Osteocyte (in vitro differentiated cells): ENCODE measurements around the gene SDSL. TPM values are rescaled to one million over a fixed set of nuclear protein-coding genes. Genes with fewer than 3 reads are reported as not detected.

ENCODE experiments used
- DNase-seq: peaks from one replicate; pipeline ENCODE4 v3.0.0; 2021; ENCODE audit warnings: mixed read lengths; ENCODE audit not compliant: unreplicated experiment; ENCODE audit errors: extremely low spot score
- H3K27ac Mint-ChIP-seq: one replicate; pipeline ENCODE4 v1.8.0; 2021; ENCODE audit warnings: mild to moderate bottlenecking, mixed read lengths; ENCODE audit not compliant: unreplicated experiment
- H3K27me3 Mint-ChIP-seq: one replicate; pipeline ENCODE4 v1.8.0; 2021; ENCODE audit warnings: mixed read lengths; ENCODE audit not compliant: unreplicated experiment
- H3K36me3 Mint-ChIP-seq: one replicate; pipeline ENCODE4 v1.8.0; 2021; ENCODE audit warnings: mixed read lengths; ENCODE audit not compliant: unreplicated experiment
- H3K4me1 Mint-ChIP-seq: one replicate; pipeline ENCODE4 v1.8.0; 2021; ENCODE audit warnings: mixed read lengths; ENCODE audit not compliant: unreplicated experiment
- H3K4me3 Mint-ChIP-seq: one replicate; pipeline ENCODE4 v1.8.0; 2021; ENCODE audit warnings: mild to moderate bottlenecking, moderate library complexity, mixed read lengths; ENCODE audit not compliant: unreplicated experiment
- H3K9me3 Mint-ChIP-seq: one replicate; pipeline ENCODE4 v1.8.0; 2021; ENCODE audit warnings: mixed read lengths; ENCODE audit not compliant: unreplicated experiment
- total RNA-seq: library from RNA; stranded (reverse); gene quantifications from 2 replicates; pipeline ENCODE4 v1.2.1, GENCODE V29; 2021
- TF ChIP-seq, protein P1 (sequence below): fragments of 200-600 bp; sonication (generic); IDR thresholded peaks from 2 replicates; pipeline ENCODE4 v1.5.0; 2021; ENCODE audit warnings: antibody characterized with exemption, mild to moderate bottlenecking, moderate library complexity

SDSL gene
- total RNA-seq, 1 donor from 2014 or later = 6.2 TPM

DNA sequence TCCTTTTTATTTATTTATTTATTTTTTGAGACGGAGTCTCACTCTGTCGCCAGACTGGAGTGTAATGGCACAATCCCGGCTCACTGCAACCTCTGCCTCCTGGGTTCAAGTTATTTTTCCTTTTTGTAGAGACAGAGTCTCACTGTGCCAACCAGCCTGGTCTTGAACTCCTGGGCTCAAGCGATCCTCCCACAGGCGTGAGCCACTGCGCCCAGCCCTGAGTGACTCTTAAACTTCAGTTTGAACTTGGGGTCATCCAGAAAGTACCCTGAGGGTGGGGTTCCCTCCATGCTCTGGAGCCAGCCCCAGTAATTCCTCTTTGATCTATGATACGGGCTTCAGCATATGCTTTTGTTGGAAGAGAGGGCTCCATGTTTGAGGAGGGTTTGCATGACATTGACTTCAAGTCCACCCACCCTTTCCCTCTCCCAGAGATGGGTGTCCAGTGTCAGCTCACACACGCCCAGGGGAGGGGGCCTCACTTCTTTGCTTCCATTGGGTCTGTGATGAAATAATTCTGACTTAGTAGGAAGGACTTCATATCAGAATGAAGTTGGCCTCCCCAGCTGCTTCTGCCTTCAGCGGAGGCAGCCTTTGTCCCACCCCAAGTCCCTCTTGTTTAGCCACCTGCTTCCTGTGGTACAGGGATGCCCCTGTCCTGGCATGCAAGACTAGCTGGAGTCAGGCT, 30.4 kb upstream of the SDSL start:
- TF ChIP-seq, protein P1, sequence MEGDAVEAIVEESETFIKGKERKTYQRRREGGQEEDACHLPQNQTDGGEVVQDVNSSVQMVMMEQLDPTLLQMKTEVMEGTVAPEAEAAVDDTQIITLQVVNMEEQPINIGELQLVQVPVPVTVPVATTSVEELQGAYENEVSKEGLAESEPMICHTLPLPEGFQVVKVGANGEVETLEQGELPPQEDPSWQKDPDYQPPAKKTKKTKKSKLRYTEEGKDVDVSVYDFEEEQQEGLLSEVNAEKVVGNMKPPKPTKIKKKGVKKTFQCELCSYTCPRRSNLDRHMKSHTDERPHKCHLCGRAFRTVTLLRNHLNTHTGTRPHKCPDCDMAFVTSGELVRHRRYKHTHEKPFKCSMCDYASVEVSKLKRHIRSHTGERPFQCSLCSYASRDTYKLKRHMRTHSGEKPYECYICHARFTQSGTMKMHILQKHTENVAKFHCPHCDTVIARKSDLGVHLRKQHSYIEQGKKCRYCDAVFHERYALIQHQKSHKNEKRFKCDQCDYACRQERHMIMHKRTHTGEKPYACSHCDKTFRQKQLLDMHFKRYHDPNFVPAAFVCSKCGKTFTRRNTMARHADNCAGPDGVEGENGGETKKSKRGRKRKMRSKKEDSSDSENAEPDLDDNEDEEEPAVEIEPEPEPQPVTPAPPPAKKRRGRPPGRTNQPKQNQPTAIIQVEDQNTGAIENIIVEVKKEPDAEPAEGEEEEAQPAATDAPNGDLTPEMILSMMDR = no peak
- Mint-ChIP-seq H3K4me3 (no peak overlapping the region), H3K27me3 (no peaks in the 10 kb centered on the region), H3K4me1 (no peaks in the 10 kb centered on the region), H3K9me3 (no peaks in the 10 kb centered on the region), H3K36me3 (peaks cover 10% of the 10 kb centered on the region), H3K27ac (no peak overlapping the region)
- DNase-seq = no peak

DNA sequence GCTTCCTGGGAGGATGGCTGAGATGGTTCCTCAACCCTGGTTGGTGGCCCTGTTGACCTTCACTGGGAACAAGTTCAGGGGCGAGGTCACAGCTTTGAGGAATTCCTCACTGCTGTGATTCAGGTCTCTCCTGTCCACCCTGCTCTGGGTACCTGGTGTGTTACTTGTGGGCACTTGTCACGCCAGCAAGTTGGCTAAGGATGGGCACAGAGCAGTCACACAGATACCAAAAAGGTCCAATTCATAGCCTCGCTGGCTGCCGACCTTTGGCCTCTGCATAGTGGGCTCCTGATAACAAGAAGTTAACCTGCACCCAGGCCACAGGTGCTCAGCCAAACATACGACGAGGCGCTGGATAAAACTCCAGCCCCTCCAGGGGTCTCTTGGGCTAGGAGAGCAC, 29.7 kb upstream of the SDSL start:
- Mint-ChIP-seq H3K4me1 (no peaks in the 10 kb centered on the region), H3K36me3 (peaks cover 8% of the 10 kb centered on the region), H3K9me3 (no peaks in the 10 kb centered on the region), H3K4me3 (no peak overlapping the region), H3K27me3 (peaks cover 1% of the 10 kb centered on the region), H3K27ac (no peak overlapping the region)
- TF ChIP-seq, protein P1 = no peak
- no peak for DNase-seq

DNA sequence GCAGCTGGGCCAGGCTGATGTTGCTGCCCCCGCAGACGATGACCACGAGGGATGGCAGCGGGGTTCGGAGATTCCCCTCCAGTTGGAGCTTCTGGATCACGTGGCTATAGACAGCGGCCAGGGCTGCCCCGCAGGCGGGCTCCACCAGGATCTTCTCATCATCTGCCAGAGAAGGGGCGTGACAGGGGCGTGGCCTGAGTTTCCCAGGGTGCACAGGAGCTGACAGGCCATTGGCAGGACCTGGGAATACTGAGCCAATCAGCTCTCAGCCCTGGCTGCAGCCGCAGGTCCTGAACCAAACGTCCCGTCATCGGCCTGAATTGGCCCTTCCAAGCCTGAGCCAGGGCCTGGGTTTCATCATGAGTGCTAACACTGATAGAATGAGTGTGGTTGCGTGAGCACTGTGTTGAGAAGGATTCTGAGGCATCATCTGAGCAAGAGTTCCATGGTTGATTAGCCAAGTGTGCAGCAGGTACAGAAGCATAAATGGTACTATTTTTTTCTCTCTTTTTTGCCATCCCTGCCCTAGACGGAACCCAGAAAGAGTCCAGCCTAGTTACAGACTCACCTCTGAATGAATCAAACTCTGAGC, 29.1 kb upstream of the SDSL start:
- H3K36me3 Mint-ChIP-seq = peaks cover 6% of the 10 kb centered on the region
- no peaks in the 10 kb centered on the region for H3K9me3 Mint-ChIP-seq
- H3K4me1 Mint-ChIP-seq = no peaks in the 10 kb centered on the region
- H3K27ac Mint-ChIP-seq = no peak overlapping the region
- DNase-seq = no peak
- H3K27me3 Mint-ChIP-seq = peaks cover 4% of the 10 kb centered on the region
- TF ChIP-seq, protein P1 = no peak
- no peak overlapping the region for H3K4me3 Mint-ChIP-seq

DNA sequence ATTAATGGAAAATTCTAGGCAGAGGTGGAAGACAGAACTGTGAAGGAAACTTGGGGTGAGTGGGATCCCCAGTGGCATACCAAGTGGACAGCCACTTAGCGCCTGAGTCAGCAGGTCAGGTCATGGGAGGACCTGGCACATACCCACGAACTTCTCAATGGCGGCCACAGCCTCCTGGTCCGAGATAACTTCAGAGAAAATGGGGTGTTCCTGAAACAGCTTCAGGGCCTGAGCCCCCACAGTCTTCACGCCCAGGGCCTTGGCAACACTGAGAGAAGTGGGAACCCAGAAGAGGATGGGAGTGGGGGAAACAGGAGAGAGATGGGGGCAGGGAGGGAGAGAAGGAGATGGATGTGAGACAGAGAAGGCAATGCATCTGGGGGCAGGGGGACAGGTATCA, 28.4 kb upstream of the SDSL start:
- Mint-ChIP-seq H3K27me3 (peaks cover 4% of the 10 kb centered on the region), H3K4me3 (no peak overlapping the region), H3K4me1 (no peaks in the 10 kb centered on the region), H3K9me3 (no peaks in the 10 kb centered on the region), H3K27ac (no peak overlapping the region), H3K36me3 (peaks cover 3% of the 10 kb centered on the region)
- no peak for DNase-seq
- TF ChIP-seq, protein P1 = no peak

DNA sequence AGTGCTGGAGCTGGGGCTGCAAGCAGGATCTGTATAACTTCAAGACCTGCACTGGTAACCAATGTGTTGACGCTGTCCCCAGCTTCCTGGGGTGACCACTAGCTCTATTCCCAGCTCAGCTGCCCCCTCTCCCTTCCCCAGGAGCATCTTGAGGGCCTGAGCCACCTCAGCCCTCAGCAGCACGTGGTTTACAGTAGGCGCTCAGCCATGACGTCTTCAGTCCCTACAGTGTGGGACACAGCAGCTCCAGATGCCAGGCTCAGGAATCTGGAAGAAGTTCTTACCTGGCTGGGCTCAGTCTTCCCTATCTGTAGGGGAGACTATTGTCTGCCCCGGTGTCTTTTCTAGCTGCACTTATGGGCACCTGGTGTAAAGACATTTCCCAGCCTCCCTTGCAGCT, 27.1 kb upstream of the SDSL start:
- H3K36me3 Mint-ChIP-seq = no peaks in the 10 kb centered on the region
- H3K4me3 Mint-ChIP-seq = no peak overlapping the region
- TF ChIP-seq, protein P1 = no peak
- H3K9me3 Mint-ChIP-seq = no peaks in the 10 kb centered on the region
- no peak for DNase-seq
- H3K4me1 Mint-ChIP-seq = no peaks in the 10 kb centered on the region
- H3K27me3 Mint-ChIP-seq = peaks cover 4% of the 10 kb centered on the region
- H3K27ac Mint-ChIP-seq = no peak overlapping the region
